Effector memory CD8-positive, alpha-beta T cell (primary cell): ENCODE data around the gene ARHGEF39.
"Not testable (repeated sequence)": the region's sequence is repeated elsewhere in the genome, so short reads cannot be mapped to it uniquely, and the experiment has no call there.

Experiments
- ATAC-seq: fragments of 150-1000 bp; cut with Tn5 transposase; replicated peaks from 2 replicates; pipeline ENCODE4 v1.10.0; 2021; ENCODE audit warnings: mild to moderate bottlenecking, moderate library complexity
- DNase-seq, 3 experiments: peaks; one replicate each; pipeline ENCODE4 v3.0.0; 2021
- H3K27ac Mint-ChIP-seq, 2 donors: one replicate each; pipeline ENCODE4 v1.8.0; 2022; ENCODE audit warnings: mild to moderate bottlenecking in 2 of 2, mixed read lengths in 2 of 2, moderate library complexity in 2 of 2
- H3K27me3 Mint-ChIP-seq, 2 donors: one replicate each; pipeline ENCODE4 v1.8.0; 2022; ENCODE audit warnings: mixed read lengths in 2 of 2
- H3K36me3 Mint-ChIP-seq: one replicate; pipeline ENCODE4 v1.8.0; 2022; ENCODE audit warnings: mild to moderate bottlenecking, moderate library complexity, mixed read lengths; ENCODE audit not compliant: insufficient read depth
- H3K4me1 Mint-ChIP-seq, 2 donors: one replicate each; pipeline ENCODE4 v1.8.0; 2022; ENCODE audit warnings: low read depth in 2 of 2, mixed read lengths in 2 of 2
- H3K4me3 Mint-ChIP-seq, 2 donors: one replicate each; pipeline ENCODE4 v1.8.0; 2022; ENCODE audit warnings: mild to moderate bottlenecking in 2 of 2, mixed read lengths in 2 of 2, moderate library complexity in 2 of 2
- H3K9me3 Mint-ChIP-seq, 2 donors: one replicate each; pipeline ENCODE4 v1.8.0; 2022; ENCODE audit warnings: mixed read lengths in 2 of 2

ARHGEF39 gene

GRCh38 chr9:35650341-35651158, 14.4 kb downstream of the ARHGEF39 start, which contains the start of gene SIT1:
TSS of gene SIT1 (minus strand) at chr9:35650931. CDS start at chr9:35650853, 78 bp downstream.
- Mint-ChIP-seq H3K27ac (peak within 1 kb of the TSS; percentile 91 to 96), H3K9me3 (no peaks in the 10 kb centered on the region), H3K27me3 (no peaks in the 10 kb centered on the region), H3K36me3 (peaks cover 28% of the 10 kb centered on the region), H3K4me1 (peaks cover 43 to 44% of the 10 kb centered on the region in 2 donors), H3K4me3 (peak within 1 kb of the TSS; percentile 91 to 92)
- no peak for ATAC-seq
- DNase-seq = no peak

DNA sequence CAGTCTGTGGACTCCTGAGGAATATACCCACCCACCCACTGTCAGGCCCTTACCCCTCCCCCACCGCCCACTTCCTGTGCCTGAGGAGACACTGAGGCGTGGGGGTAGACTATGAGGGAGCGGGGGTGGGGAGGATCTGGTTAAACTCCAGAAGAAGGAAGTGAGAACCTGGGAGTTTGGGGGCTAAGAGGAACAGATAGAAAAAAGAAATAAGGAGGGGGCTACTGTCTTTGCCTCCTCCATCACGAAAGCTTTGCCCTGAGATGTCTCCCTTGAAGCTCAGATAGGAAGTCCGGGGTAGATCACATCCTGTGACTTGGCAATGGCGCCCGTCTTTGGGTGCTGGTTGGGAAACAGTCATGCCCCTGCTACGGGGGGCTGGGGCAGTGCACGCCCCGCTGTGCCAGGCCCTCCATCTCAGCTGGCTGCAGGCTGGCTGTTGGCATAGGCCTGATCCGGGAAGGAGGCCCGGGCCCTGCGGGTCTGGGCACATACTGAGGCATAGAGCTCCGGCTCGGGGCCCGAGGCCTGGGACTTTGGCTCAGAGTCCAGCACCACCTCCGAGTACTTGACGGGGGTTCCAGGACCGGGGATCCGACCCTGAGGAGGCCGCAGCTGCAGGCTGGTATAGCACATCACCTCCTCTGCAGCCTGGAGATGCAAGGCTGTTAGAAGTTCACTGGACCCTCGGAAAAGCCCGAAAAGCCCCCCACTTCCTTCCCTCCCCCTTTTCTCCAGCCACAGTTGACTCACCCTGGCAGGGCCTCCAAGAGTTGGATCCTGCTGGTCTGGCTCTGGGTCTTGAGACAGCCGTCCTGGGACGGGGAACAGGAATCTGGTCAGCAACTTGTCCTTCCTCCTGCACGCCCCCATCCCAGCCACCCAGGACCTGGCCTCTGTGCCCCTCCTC, 15.3 kb downstream of the ARHGEF39 start:
- H3K4me3 Mint-ChIP-seq = peak overlapping the region; percentile 91 to 92
- DNase-seq = no peak
- no peaks in the 10 kb centered on the region for H3K27me3 Mint-ChIP-seq

DNA sequence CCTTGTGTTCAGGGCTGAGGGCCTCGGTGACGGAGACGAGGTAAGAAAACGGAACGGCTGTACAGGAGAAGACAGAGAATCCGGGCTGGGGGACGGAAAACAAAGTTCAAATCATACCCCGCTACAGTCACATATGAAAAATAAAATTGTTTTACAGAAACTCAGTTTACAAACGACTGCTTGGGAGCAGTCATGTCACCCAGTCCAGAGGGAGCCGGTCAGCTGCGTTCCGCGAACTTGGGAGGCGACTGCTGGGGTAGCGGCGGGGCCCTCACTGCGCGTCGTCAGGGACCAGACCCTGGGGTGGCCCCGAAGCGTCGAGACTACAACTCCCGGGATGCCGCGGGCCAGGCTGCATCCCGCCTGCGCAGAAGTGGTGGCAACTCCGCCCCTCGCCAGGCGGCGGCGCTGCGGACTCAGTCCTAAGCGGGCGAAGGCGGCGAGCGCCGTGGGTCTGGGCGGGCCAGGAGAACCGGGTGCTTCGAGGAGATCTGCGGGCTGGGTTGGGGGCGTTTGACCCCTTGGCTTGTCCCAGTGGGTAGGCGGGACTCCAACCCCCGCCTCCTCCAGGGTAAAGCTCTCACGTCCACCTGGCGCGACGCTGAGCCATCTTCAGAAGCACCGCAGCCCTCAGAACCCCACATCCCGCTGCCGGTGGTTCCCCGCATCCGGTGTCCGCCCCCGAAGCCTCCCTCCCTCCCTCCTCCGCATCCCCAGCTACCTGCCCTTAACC, 18.3 kb downstream of the ARHGEF39 start:
- ATAC-seq (peak; percentile 82), DNase-seq (peak; percentile 85 to 92 (median 89))
- peak overlapping the region; percentile 91 to 92 for H3K4me3 Mint-ChIP-seq
- peak overlapping the region; percentile 94 to 96 for H3K27ac Mint-ChIP-seq
- H3K27me3 Mint-ChIP-seq = no peaks in the 10 kb centered on the region
- H3K9me3 Mint-ChIP-seq = no peaks in the 10 kb centered on the region
- peaks cover 33% of the 10 kb centered on the region for H3K36me3 Mint-ChIP-seq
- peaks cover 45 to 50% of the 10 kb centered on the region in 2 donors for H3K4me1 Mint-ChIP-seq

More for the DNA sequence above, 15.3 kb downstream of the ARHGEF39 start:
- Mint-ChIP-seq H3K27ac (peak overlapping the region; percentile 91 to 96), H3K9me3 (no peaks in the 10 kb centered on the region), H3K36me3 (peaks cover 29% of the 10 kb centered on the region), H3K4me1 (peaks cover 41 to 44% of the 10 kb centered on the region in 2 donors)
- ATAC-seq = peak; percentile 6

- Mint-ChIP-seq H3K9me3 (no peaks in the 10 kb centered on the region), H3K4me1 (peaks cover 41 to 47% of the 10 kb centered on the region in 2 donors), H3K36me3 (peaks cover 33% of the 10 kb centered on the region), H3K27ac (peak overlapping the region; percentile 94 to 96), H3K27me3 (no peaks in the 10 kb centered on the region), H3K4me3 (peak overlapping the region; percentile 91 to 92)
- no peak for DNase-seq
- no peak for ATAC-seq
Observed at GRCh38 chr9:35646153-35646532, 18.9 kb downstream of the ARHGEF39 start.

- Mint-ChIP-seq H3K4me3 (peak overlapping the region; percentile 91 to 92), H3K27ac (peak overlapping the region; percentile 94 to 96), H3K36me3 (peaks cover 33% of the 10 kb centered on the region), H3K4me1 (peaks cover 40 to 43% of the 10 kb centered on the region in 2 donors)
- DNase-seq, H3K27me3 Mint-ChIP-seq, ATAC-seq, H3K9me3 Mint-ChIP-seq: not testable (repeated sequence)
Observed at GRCh38 chr9:35645736-35646135, 19.3 kb downstream of the ARHGEF39 start.

DNA sequence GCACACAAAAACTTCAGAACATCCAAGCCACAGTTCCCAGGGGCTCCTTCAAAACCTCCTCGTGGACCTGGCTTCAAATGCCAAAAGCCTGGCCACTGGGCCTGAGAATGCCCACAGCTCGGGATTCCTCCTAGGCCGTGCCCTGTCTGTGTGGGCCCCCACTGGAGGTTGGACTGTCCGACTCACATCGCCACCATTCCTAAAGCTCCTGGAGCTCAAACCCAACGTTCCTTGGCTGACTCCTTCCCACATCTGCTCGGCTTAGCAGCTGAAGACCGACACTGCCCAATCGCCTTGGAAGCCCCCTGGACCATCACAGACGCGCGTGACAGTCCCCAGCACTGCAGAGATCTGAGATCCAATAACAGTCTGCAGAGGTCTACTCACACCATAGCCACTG, 21.9 kb downstream of the ARHGEF39 start:
- Mint-ChIP-seq H3K4me3 (no peak overlapping the region), H3K9me3 (no peaks in the 10 kb centered on the region), H3K36me3 (peaks cover 30% of the 10 kb centered on the region), H3K27ac (no peak overlapping the region), H3K4me1 (peaks cover 40 to 44% of the 10 kb centered on the region in 2 donors), H3K27me3 (no peaks in the 10 kb centered on the region)
- ATAC-seq (no peak), DNase-seq (no peak)

DNA sequence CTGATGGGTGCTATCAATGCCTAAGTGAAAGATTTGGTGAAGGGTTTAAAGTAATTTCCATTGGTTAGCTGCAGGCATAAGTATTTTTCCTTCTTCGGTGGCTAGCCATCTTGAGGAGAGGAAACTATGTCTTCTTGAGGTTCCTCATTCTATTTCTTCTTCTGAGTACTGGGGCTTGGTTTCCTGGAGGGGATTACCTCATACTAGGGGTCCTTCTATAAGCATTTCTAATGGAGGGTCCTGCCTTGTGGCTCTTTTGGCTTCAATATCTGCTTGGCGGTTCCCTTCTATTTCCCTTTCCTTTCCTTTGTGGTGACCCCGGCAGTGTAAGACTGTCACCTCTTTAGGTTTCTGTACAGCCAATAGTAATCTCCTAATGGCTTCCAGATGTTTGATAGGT, 23.5 kb downstream of the ARHGEF39 start:
- Mint-ChIP-seq H3K27ac (peak overlapping the region in 1 of 2 donors; percentile 55), H3K36me3 (peaks cover 14% of the 10 kb centered on the region), H3K4me1 (peaks cover 46 to 48% of the 10 kb centered on the region in 2 donors)
- ATAC-seq, DNase-seq, H3K27me3 Mint-ChIP-seq, H3K9me3 Mint-ChIP-seq, H3K4me3 Mint-ChIP-seq: not testable (repeated sequence)

DNA sequence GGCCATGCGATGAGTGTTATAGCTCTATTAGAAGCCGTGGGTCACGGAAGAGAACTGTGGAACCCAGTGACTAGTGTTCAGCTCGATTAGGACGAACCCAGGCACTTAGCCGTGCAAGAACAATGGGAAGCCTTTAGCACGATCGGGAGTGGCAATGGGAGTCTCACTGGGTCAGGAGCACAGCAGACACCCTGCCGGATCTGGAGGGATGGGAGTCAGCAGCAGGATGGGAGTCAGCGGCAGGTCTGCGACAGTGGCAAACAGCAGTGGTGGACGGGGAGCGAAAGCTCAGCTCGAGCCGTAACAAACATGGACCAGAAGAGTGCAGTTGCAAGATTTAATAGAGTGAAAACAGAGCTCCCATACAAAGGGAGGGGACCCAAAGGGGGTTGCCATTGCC, 24.6 kb downstream of the ARHGEF39 start:
- ATAC-seq, H3K36me3 Mint-ChIP-seq, H3K27me3 Mint-ChIP-seq, DNase-seq, H3K4me3 Mint-ChIP-seq, H3K27ac Mint-ChIP-seq, H3K9me3 Mint-ChIP-seq: not testable (repeated sequence)
- H3K4me1 Mint-ChIP-seq = peaks cover 47 to 49% of the 10 kb centered on the region in 2 donors

GRCh38 chr9:35639631-35640030, 25.4 kb downstream of the ARHGEF39 start:
- H3K9me3 Mint-ChIP-seq = no peaks in the 10 kb centered on the region
- peak overlapping the region; percentile 21 to 54 for H3K4me3 Mint-ChIP-seq
- H3K4me1 Mint-ChIP-seq = peaks cover 50 to 57% of the 10 kb centered on the region in 2 donors
- ATAC-seq (no peak), DNase-seq (no peak)
- H3K36me3 Mint-ChIP-seq = peaks cover 6% of the 10 kb centered on the region
- H3K27ac Mint-ChIP-seq = peak overlapping the region; percentile 89 to 92
- H3K27me3 Mint-ChIP-seq = no peaks in the 10 kb centered on the region

DNA sequence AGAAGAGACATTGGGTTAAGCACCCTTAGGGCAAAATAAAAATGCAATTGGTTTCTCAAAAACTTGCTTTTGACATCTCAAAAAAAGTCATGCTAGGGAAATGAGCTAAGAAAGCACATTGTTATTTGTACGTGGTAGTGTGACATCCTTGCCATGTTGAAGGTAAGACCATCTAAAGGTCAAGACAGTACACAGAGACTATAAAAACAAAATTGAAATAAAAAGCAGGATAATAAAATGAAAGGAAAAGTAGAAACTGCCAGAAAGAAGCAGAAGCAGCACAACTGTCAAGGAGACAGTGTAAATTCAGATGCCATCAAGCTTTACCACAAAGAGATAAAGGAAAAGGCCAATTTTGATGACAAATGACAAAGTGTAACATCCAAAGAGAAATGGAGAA, 25.8 kb downstream of the ARHGEF39 start:
- Mint-ChIP-seq H3K4me3 (peak overlapping the region; percentile 21 to 54), H3K4me1 (peaks cover 49 to 59% of the 10 kb centered on the region in 2 donors), H3K27ac (peak overlapping the region; percentile 89 to 92)
- DNase-seq, H3K27me3 Mint-ChIP-seq, H3K9me3 Mint-ChIP-seq, H3K36me3 Mint-ChIP-seq: not testable (repeated sequence)
- ATAC-seq = peak; percentile 64

GRCh38 chr9:35638751-35639150, 26.2 kb downstream of the ARHGEF39 start:
- peak in 1 of 3 experiments; percentile 37 for DNase-seq
- peaks cover 49 to 59% of the 10 kb centered on the region in 2 donors for H3K4me1 Mint-ChIP-seq
- not testable (repeated sequence) for H3K27me3 Mint-ChIP-seq, H3K36me3 Mint-ChIP-seq, H3K9me3 Mint-ChIP-seq
- peak; percentile 85 for ATAC-seq
- peak overlapping the region; percentile 54 to 65 for H3K4me3 Mint-ChIP-seq
- H3K27ac Mint-ChIP-seq = peak overlapping the region; percentile 89 to 92

GRCh38 chr9:35637427-35637955, 27.5 kb downstream of the ARHGEF39 start:
- H3K36me3 Mint-ChIP-seq, ATAC-seq, H3K27me3 Mint-ChIP-seq, H3K9me3 Mint-ChIP-seq, DNase-seq: not testable (repeated sequence)
- Mint-ChIP-seq H3K4me3 (peak overlapping the region; percentile 54 to 65), H3K4me1 (peaks cover 49 to 53% of the 10 kb centered on the region in 2 donors), H3K27ac (peak overlapping the region; percentile 89 to 92)
